Kidney epithelial cell (primary cell): ENCODE data around the gene IER5. TPM values are rescaled to one million over a fixed set of nuclear protein-coding genes. Genes with fewer than 3 reads are reported as not detected.
"Not testable (repeated sequence)": the region's sequence is repeated elsewhere in the genome, so short reads cannot be mapped to it uniquely, and the experiment has no call there.

Source experiments
- DNase-seq: peaks from one replicate; pipeline ENCODE4 v3.0.0-alpha.2; 2010; ENCODE audit warnings: low read depth
- H3K27me3 ChIP-seq: 2 replicates; pipeline ENCODE4 v1.6.0; 2011; ENCODE audit warnings: low read length; ENCODE audit not compliant: control insufficient read depth, insufficient read depth
- H3K36me3 ChIP-seq: 2 replicates; pipeline ENCODE4 v1.5.1; 2011; ENCODE audit warnings: low read length; ENCODE audit not compliant: control insufficient read depth, insufficient read depth
- H3K4me3 ChIP-seq: 2 replicates; pipeline ENCODE4 v1.5.1; 2011; ENCODE audit warnings: low read depth, mild to moderate bottlenecking, control low read depth, low read length
- CTCF ChIP-seq: IDR thresholded peaks from 2 replicates; pipeline ENCODE4 v1.5.1; 2011; ENCODE audit warnings: mild to moderate bottlenecking, moderate library complexity, low read length, control low read depth, inconsistent platforms; ENCODE audit not compliant: insufficient read depth, poor library complexity, severe bottlenecking
- total RNA-seq: library from RNA; depleted of rRNA; stranded (reverse); fragments of >200 nt; gene quantifications from 2 replicates; pipeline ENCODE4 v1.2.3, GENCODE V29; 2015

IER5 gene
- total RNA-seq, 1 donor from 2014 or later: 21.9 TPM

- TF ChIP-seq CTCF: no peak
- no peak overlapping the region for H3K4me3 ChIP-seq
- DNase-seq: no peak
- no peaks in the 10 kb centered on the region for H3K36me3 ChIP-seq
- no peaks in the 10 kb centered on the region for H3K27me3 ChIP-seq
These were observed 26.8 kb downstream of the IER5 start for GRCh38 chr1:181115368-181115684.

- H3K36me3 ChIP-seq, H3K27me3 ChIP-seq, H3K4me3 ChIP-seq, DNase-seq: not testable (repeated sequence)
These were observed 27.5 kb downstream of the IER5 start for GRCh38 chr1:181115971-181116370.

- DNase-seq: no peak
- no peaks in the 10 kb centered on the region for H3K27me3 ChIP-seq
- no peaks in the 10 kb centered on the region for H3K36me3 ChIP-seq
- H3K4me3 ChIP-seq: no peak overlapping the region
- no peak for TF ChIP-seq CTCF
These were observed 28.4 kb downstream of the IER5 start for GRCh38 chr1:181116819-181117390.

- H3K27me3 ChIP-seq: no peaks in the 10 kb centered on the region
- no peak for TF ChIP-seq CTCF
- H3K4me3 ChIP-seq: no peak overlapping the region
- no peaks in the 10 kb centered on the region for H3K36me3 ChIP-seq
- no peak for DNase-seq
These were observed 29.3 kb downstream of the IER5 start for GRCh38 chr1:181117648-181118449.

- no peak overlapping the region for H3K4me3 ChIP-seq
- peak; percentile 74 for DNase-seq
- no peak for TF ChIP-seq CTCF
- H3K27me3 ChIP-seq: no peaks in the 10 kb centered on the region
- no peaks in the 10 kb centered on the region for H3K36me3 ChIP-seq
These were observed 30.8 kb downstream of the IER5 start for GRCh38 chr1:181119093-181119989.

- no peaks in the 10 kb centered on the region for H3K36me3 ChIP-seq
- no peak for TF ChIP-seq CTCF
- DNase-seq: no peak
- H3K4me3 ChIP-seq: no peak overlapping the region
- no peaks in the 10 kb centered on the region for H3K27me3 ChIP-seq
These were observed 32.4 kb downstream of the IER5 start for GRCh38 chr1:181120924-181121323.
